Measurements from ENCODE around the gene ZNRF4.
A peak's percentile ranks its signal among the peaks of the same experiment; 100 is the strongest.
"Not testable (repeated sequence)": the region's sequence is repeated elsewhere in the genome, so short reads cannot be mapped to it uniquely, and the experiment has no call there.

The ZNRF4 gene

GRCh38 chr19:5455367-5456129, at the start of gene ZNRF4:
Gene ZNRF4 (plus strand): TSS chr19:5455417. CDS start chr19:5455492, 75 bp downstream.
- DNase-seq: no peak

- DNase-seq: not testable (repeated sequence)
Observed at GRCh38 chr19:5406198-5406597, 49.0 kb upstream of the ZNRF4 start.

- no peak for DNase-seq
Observed at GRCh38 chr19:5406816-5407215, 48.4 kb upstream of the ZNRF4 start.

- no peak for DNase-seq
Observed at GRCh38 chr19:5407356-5407755, 47.9 kb upstream of the ZNRF4 start.

GRCh38 chr19:5417495-5418436, 37.5 kb upstream of the ZNRF4 start:
- no peak for DNase-seq

GRCh38 chr19:5418677-5419076, 36.5 kb upstream of the ZNRF4 start:
- DNase-seq: no peak

GRCh38 chr19:5420953-5421352, 34.3 kb upstream of the ZNRF4 start:
- DNase-seq: no peak

- no peak for DNase-seq
Observed at GRCh38 chr19:5423567-5424125, 31.6 kb upstream of the ZNRF4 start.

- no peak for DNase-seq
Observed at GRCh38 chr19:5424192-5424973, 30.8 kb upstream of the ZNRF4 start.

GRCh38 chr19:5425260-5425659, 30.0 kb upstream of the ZNRF4 start:
- no peak for DNase-seq

GRCh38 chr19:5430237-5430636, 25.0 kb upstream of the ZNRF4 start:
- no peak for DNase-seq

GRCh38 chr19:5432687-5433086, 22.5 kb upstream of the ZNRF4 start:
- no peak for DNase-seq

GRCh38 chr19:5434351-5434917, 20.8 kb upstream of the ZNRF4 start:
- DNase-seq: no peak

GRCh38 chr19:5434970-5435641, 20.1 kb upstream of the ZNRF4 start:
- DNase-seq: no peak

- no peak for DNase-seq
Observed at GRCh38 chr19:5435642-5436017, 19.6 kb upstream of the ZNRF4 start.

- peak; percentile 26 for DNase-seq
Observed at GRCh38 chr19:5436106-5436947, 18.9 kb upstream of the ZNRF4 start.

- DNase-seq: no peak
Observed at GRCh38 chr19:5436948-5437306, 18.3 kb upstream of the ZNRF4 start.

- DNase-seq: not testable (repeated sequence)
Observed at GRCh38 chr19:5438756-5439155, 16.5 kb upstream of the ZNRF4 start.

GRCh38 chr19:5439452-5439851, 15.8 kb upstream of the ZNRF4 start:
- DNase-seq: no peak

GRCh38 chr19:5440299-5440698, 14.9 kb upstream of the ZNRF4 start:
- no peak for DNase-seq

- no peak for DNase-seq
Observed at GRCh38 chr19:5443723-5444122, 11.5 kb upstream of the ZNRF4 start.
